ENCODE results near the gene TNS3. TPM values are rescaled to one million over a fixed set of nuclear protein-coding genes. Genes with fewer than 3 reads are reported as not detected.
"Not testable (repeated sequence)": the region's sequence is repeated elsewhere in the genome, so short reads cannot be mapped to it uniquely, and the experiment has no call there.

The TNS3 gene
- total RNA-seq, 1 experiment from 2014 or later: 135 TPM

- H3K9me3 Mint-ChIP-seq (ENCODE audit: low read depth, unreplicated experiment): no peaks in the 10 kb centered on the region
- CTCF ChIA-PET: interaction anchor here (1.2 kb wide), 1 partner anchor 14 kb away, joined by 3 read pairs; no protein-coding TSS in a partner anchor
- H3K27me3 Mint-ChIP-seq (ENCODE audit: unreplicated experiment): no peaks in the 10 kb centered on the region
- H3K36me3 Mint-ChIP-seq (ENCODE audit: insufficient read depth, unreplicated experiment): no peaks in the 10 kb centered on the region
- TF ChIP-seq CTCF (IDR thresholded peaks at IDR 0.05; ENCODE audit: unreplicated experiment): no peak
- H3K27ac Mint-ChIP-seq (ENCODE audit: unreplicated experiment): no peak overlapping the region
- no peak overlapping the region for H3K4me3 Mint-ChIP-seq (ENCODE audit: low read depth, unreplicated experiment)
- no TSS peak for BruUV-seq (replicated peaks)
- peaks cover 17% of the 10 kb centered on the region for H3K4me1 Mint-ChIP-seq (ENCODE audit: low read depth, unreplicated experiment)
- no peak for DNase-seq
- intact Hi-C loops (cut with micrococcal nuclease; ENCODE audit: unreplicated experiment): no loop called here
These were observed 32.5 kb upstream of the TNS3 start for GRCh38 chr7:47614450-47614849.

GRCh38 chr7:47611045-47611511, 29.2 kb upstream of the TNS3 start:
- DNase-seq: no peak
- Mint-ChIP-seq H3K9me3 (ENCODE audit: low read depth, unreplicated experiment) (no peaks in the 10 kb centered on the region), H3K27me3 (ENCODE audit: unreplicated experiment) (no peaks in the 10 kb centered on the region), H3K4me3 (ENCODE audit: low read depth, unreplicated experiment) (no peak overlapping the region), H3K36me3 (ENCODE audit: insufficient read depth, unreplicated experiment) (no peaks in the 10 kb centered on the region), H3K27ac (ENCODE audit: unreplicated experiment) (no peak overlapping the region), H3K4me1 (ENCODE audit: low read depth, unreplicated experiment) (peaks cover 25% of the 10 kb centered on the region)
- CTCF ChIA-PET: interaction anchor here (0.8 to 1.6 kb wide), 3 partner anchors 10 to 29 kb away, joined by 3 to 5 read pairs (median 4); partner anchors contain the start of gene TNS3
- BruUV-seq (replicated peaks): no TSS peak
- intact Hi-C loops (cut with micrococcal nuclease; ENCODE audit: unreplicated experiment): no loop called here
- TF ChIP-seq CTCF (IDR thresholded peaks at IDR 0.05; ENCODE audit: unreplicated experiment): no peak

GRCh38 chr7:47610506-47611044, 28.7 kb upstream of the TNS3 start:
- H3K4me3 Mint-ChIP-seq (ENCODE audit: low read depth, unreplicated experiment): no peak overlapping the region
- BruUV-seq (replicated peaks): no TSS peak
- H3K36me3 Mint-ChIP-seq (ENCODE audit: insufficient read depth, unreplicated experiment): peaks cover 2% of the 10 kb centered on the region
- DNase-seq: no peak
- peaks cover 30% of the 10 kb centered on the region for H3K4me1 Mint-ChIP-seq (ENCODE audit: low read depth, unreplicated experiment)
- H3K9me3 Mint-ChIP-seq (ENCODE audit: low read depth, unreplicated experiment): no peaks in the 10 kb centered on the region
- intact Hi-C loops (cut with micrococcal nuclease; ENCODE audit: unreplicated experiment): no loop called here
- H3K27ac Mint-ChIP-seq (ENCODE audit: unreplicated experiment): no peak overlapping the region
- H3K27me3 Mint-ChIP-seq (ENCODE audit: unreplicated experiment): no peaks in the 10 kb centered on the region
- CTCF ChIA-PET: interaction anchor here (0.6 to 1.6 kb wide), 4 partner anchors 9 to 1607 kb away, joined by 3 to 5 read pairs (median 4); partner anchors contain the start of gene TNS3
- no peak for TF ChIP-seq CTCF (IDR thresholded peaks at IDR 0.05; ENCODE audit: unreplicated experiment)

GRCh38 chr7:47609803-47610452, 28.0 kb upstream of the TNS3 start:
- Mint-ChIP-seq H3K27me3 (ENCODE audit: unreplicated experiment) (no peaks in the 10 kb centered on the region), H3K9me3 (ENCODE audit: low read depth, unreplicated experiment) (no peaks in the 10 kb centered on the region), H3K27ac (ENCODE audit: unreplicated experiment) (no peak overlapping the region), H3K4me3 (ENCODE audit: low read depth, unreplicated experiment) (no peak overlapping the region), H3K36me3 (ENCODE audit: insufficient read depth, unreplicated experiment) (peaks cover 8% of the 10 kb centered on the region), H3K4me1 (ENCODE audit: low read depth, unreplicated experiment) (peaks cover 36% of the 10 kb centered on the region)
- BruUV-seq (replicated peaks): no TSS peak
- CTCF ChIA-PET: interaction anchor here (0.6 to 1.6 kb wide), 3 partner anchors 8 to 1606 kb away, joined by 4 to 5 read pairs (median 5); partner anchors contain the start of gene TNS3
- no peak for TF ChIP-seq CTCF (IDR thresholded peaks at IDR 0.05; ENCODE audit: unreplicated experiment)
- DNase-seq: no peak
- intact Hi-C loops (cut with micrococcal nuclease; ENCODE audit: unreplicated experiment): no loop called here

GRCh38 chr7:47606593-47607046, 24.7 kb upstream of the TNS3 start:
- H3K9me3 Mint-ChIP-seq (ENCODE audit: low read depth, unreplicated experiment); BruUV-seq (replicated peaks); H3K27me3 Mint-ChIP-seq (ENCODE audit: unreplicated experiment); H3K4me3 Mint-ChIP-seq (ENCODE audit: low read depth, unreplicated experiment); DNase-seq; intact Hi-C loops (cut with micrococcal nuclease; ENCODE audit: unreplicated experiment): not testable (repeated sequence)
- H3K4me1 Mint-ChIP-seq (ENCODE audit: low read depth, unreplicated experiment): peaks cover 66% of the 10 kb centered on the region
- peak overlapping the region; percentile 88 for H3K27ac Mint-ChIP-seq (ENCODE audit: unreplicated experiment)
- peaks cover 23% of the 10 kb centered on the region for H3K36me3 Mint-ChIP-seq (ENCODE audit: insufficient read depth, unreplicated experiment)
- CTCF ChIA-PET: interaction anchor here (0.7 kb wide), 1 partner anchor 24 kb away, joined by 3 read pairs; no protein-coding TSS in a partner anchor
